GM10248 (cell line): Measurements from ENCODE around the gene PRKCZ.

Experiments
- CTCF ChIA-PET: fragments of 300-600 bp; sonication (Branson Sonifier 250); formaldehyde crosslinking; extraction: SDS; loops from one replicate; lab custom pipeline; 2021; ENCODE audit warnings: antibody characterized with exemption; lab: Yijun Ruan, JAX
- POLR2A ChIA-PET: fragments of 350-650 bp; sonication (Branson Sonifier 250); formaldehyde crosslinking; extraction: SDS; loops from one replicate; lab custom pipeline; 2020; ENCODE audit warnings: antibody characterized with exemption; lab: Yijun Ruan, JAX
- DNase-seq: peaks from one replicate; pipeline ENCODE4 v3.0.0; 2012; ENCODE audit errors: extremely low spot score
- CTCF ChIP-seq: IDR thresholded peaks from 2 replicates; pipeline ENCODE4 v1.5.1; 2012; ENCODE audit warnings: mild to moderate bottlenecking, low read depth; ENCODE audit errors: extremely low read depth, missing control alignments, control extremely low read depth

Gene PRKCZ

DNA sequence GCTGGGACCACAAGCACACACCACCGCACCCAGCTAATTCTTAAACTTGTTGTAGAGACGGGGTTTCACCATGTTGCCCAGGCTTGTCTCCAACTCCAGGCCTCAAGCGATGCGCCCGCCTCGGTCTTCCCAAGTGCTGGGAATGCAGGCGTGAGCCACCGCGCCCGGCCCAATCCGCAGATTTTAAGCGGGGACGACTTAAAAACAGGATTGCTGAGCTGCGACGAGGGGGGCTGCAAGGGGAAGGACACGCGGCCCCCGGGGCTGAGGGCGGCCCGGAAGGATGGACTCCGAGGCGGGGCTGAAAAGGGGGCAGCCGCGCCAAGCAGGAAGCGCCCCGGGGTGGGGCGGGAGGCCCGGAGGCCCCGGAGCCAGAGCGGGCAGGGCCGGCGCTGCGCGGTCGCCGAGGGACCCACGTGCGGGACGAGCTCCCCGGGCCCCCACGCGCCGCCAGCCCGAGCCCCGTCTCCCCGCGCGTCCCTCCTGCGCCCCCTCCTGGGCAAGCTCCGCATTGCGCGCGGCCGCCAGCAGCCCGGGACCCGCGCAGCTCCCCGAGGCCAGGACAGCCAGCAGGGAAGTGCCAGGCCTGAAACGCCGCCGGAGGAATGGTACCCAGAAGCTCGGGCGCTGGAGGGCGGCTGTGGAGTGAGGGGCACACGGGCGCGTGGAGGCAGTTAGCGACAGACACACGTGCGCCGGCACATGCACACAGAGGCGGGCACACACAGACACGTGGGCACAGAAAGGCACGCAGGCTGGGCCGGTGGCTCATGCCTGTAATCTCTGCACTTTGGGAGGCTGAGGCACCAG, 5.5 kb upstream of the PRKCZ start:
- DNase-seq, result peak; percentile 85
- ChIA-PET CTCF (interaction anchor here (0.8 to 3.9 kb wide), 27 partner anchors 10 to 604 kb away, joined by 3 to 28 read pairs (median 5); partner anchors contain the start of gene FAAP20), POLR2A (interaction anchor here (0.5 kb wide), 1 partner anchor 257 kb away, joined by 5 read pairs; no protein-coding TSS in a partner anchor)
- TF ChIP-seq CTCF, result peak; percentile 91

DNA sequence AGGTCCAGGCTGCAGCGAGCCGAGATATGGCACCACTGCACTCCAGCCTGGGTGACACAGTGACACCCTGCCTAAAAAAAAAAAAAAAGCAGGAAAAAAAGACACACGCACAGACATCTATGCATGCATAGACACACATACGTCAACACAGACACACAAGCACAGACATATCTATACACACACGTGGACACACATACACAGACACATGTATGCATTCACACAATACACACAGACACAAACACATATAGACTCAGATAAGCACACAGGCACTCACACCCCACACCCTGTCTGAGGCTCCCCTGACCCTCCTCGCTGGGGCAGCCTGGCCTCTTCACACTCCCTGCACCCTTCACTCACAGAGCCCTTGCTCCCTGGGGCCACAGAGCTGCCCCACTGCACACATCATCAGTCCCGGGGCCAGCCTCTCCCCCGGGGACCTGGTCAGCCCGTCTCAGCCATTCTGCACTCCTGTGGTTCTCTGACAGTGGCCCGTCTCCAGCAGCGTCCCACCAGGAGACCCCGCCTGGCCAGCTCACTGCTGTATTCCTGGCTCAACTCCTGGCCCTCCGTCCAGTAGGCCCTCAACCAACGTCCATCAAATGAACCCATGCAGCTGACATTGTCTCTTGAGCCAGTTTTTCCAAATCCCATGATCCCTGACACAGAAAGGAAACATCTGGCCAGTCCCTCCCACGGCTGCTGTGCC, 4.6 kb upstream of the PRKCZ start:
- POLR2A ChIA-PET, result no interaction called here

GRCh38 chr1:2046174-2046917, 3.9 kb upstream of the PRKCZ start:
- ChIA-PET CTCF (interaction anchor here (0.9 to 3.9 kb wide), 3 partner anchors 9 to 102 kb away, joined by 3 to 28 read pairs (median 3); no protein-coding TSS in a partner anchor), POLR2A (no interaction called here)
- TF ChIP-seq CTCF, result peak; percentile 90
- DNase-seq, result peak; percentile 75

More for the DNA sequence above, 4.6 kb upstream of the PRKCZ start:
- TF ChIP-seq CTCF, result no peak
- CTCF ChIA-PET, result interaction anchor here (0.9 to 3.9 kb wide), 21 partner anchors 10 to 132 kb away, joined by 3 to 28 read pairs (median 6); no protein-coding TSS in a partner anchor
- no peak for DNase-seq

DNA sequence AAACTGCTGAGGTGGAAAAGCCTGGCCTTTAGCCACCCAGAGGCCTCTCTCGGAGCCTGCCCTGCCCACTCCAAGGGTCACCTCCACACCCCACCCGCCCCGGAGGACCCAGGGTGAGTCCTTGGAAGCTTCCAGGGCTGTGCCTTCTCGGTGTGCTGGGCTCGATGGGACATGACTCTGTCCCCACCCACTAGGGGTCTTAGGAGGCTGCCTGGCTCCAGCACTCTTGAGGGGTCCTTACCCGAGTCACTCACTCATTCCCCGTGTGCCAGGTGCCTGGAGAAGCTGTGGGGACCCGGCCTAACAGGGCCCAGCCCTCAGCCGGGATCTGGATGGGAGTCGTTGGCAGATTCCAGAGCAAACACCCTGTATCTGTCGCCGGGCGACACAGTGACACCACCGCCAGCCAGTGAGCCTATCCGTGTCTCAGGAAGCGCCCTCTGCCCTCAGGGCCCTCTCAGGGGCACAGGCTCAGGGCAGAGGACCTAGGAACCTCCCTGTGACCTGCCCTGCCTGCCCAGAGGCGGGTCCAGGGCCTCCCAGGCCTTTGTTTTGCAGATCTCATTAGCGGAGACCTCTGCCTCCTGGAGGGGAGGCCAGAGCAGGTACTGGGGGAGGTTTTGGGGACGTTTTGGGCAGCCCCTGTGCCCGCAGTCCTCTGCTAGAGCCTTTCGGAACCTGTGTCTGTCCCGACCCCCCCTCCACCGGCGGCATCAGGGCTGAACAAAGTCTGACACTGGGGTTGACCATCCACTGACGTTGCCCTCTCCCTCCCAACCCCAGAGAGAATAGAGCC, 3.1 kb upstream of the PRKCZ start:
- TF ChIP-seq CTCF, result no peak
- DNase-seq, result no peak
- CTCF ChIA-PET, result interaction anchor here (1.1 to 3.9 kb wide), 2 partner anchors 8 to 87 kb away, joined by 3 to 28 read pairs; no protein-coding TSS in a partner anchor
- POLR2A ChIA-PET, result no interaction called here

DNA sequence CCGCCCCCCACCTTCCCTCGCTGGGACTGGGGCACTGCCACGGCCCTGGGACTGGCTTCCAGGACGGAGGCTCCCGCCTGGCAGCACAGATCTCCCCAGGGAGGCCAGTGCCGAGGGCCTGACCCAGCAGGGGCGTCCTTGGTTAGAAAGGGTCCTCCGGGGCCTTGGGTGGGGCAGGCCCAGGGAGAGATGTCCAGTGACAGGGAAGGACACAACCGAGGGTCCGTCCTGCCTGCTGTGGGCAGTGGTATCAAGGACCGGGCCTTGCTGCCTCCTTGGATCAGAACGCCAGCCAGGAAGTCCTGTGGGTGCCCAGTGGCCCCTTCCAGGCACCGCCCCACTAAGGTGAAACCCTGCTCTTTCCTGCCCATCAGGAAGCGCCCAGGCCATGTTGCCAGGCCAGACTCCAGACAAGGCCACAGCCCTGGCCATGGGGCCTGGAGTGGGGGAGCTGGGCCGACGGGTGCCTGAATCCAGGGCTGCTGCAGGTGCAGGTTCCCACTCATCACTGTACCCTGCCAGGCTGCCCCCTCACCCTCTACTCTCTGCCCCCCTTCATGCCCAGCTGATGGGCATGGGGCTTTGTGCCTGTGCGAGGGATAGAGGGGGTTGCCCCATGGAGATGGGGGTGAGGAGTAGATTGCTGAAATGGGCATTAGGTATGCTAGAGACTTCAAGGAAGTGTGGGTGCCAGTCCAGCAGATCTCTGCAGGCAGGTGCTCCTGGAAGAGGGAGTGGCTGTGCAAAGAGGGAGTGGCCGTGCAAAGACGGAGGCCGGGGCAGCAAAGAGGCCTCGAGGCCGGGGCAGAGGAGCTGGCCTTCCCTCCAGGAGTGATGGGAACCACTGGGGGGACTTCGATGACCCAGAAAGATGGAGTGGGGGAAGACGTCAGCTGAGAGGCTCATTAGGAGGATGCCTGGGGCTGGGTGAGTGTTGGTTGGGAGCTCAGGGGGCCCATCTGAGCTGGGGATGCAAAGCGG, 2.2 kb upstream of the PRKCZ start:
- ChIA-PET CTCF (no interaction called here), POLR2A (no interaction called here)
- no peak for TF ChIP-seq CTCF
- DNase-seq, result no peak
